Measurements from ENCODE around the gene DENND1C. TPM values are rescaled to one million over a fixed set of nuclear protein-coding genes. Genes with fewer than 3 reads are reported as not detected.

The DENND1C gene
- polyA plus RNA-seq, 2 donors = 1.8 to 3.9 TPM

- peaks cover 1 to 3% of the 10 kb centered on the region in 2 donors for H3K4me1 ChIP-seq (ENCODE audit: control insufficient read depth in 2 of 2, insufficient read depth in 2 of 2, low read length in 1 of 2)
- H3K9me3 ChIP-seq (ENCODE audit: control insufficient read depth in 2 of 2, insufficient read depth in 1 of 2, low read depth in 1 of 2, low read length in 1 of 2) = no peaks in the 10 kb centered on the region
- H3K36me3 ChIP-seq (ENCODE audit: control insufficient read depth in 2 of 2, insufficient read depth in 2 of 2, low read length in 1 of 2) = peaks cover 0 to 20% of the 10 kb centered on the region in 2 donors
- 76 to 83% methylated on average over 8 of the region's 8 CpGs for WGBS, 2 donors
- no peak overlapping the region for H3K4me3 ChIP-seq (ENCODE audit: low read depth in 1 of 2, low read length in 2 of 2)
- no peaks in the 10 kb centered on the region for H3K27me3 ChIP-seq (ENCODE audit: control insufficient read depth in 1 of 2, insufficient read depth in 2 of 2, low read length in 2 of 2)
- no peak overlapping the region for H3K27ac ChIP-seq (ENCODE audit: low read depth in 2 of 2, low read length in 1 of 2)
Measured at GRCh38 chr19:6470173-6470572, 11.4 kb downstream of the DENND1C start.

GRCh38 chr19:6467384-6467783, 14.2 kb downstream of the DENND1C start:
- no peak overlapping the region for H3K27ac ChIP-seq (ENCODE audit: low read depth in 2 of 2, low read length in 1 of 2)
- H3K4me3 ChIP-seq (ENCODE audit: low read depth in 1 of 2, low read length in 2 of 2) = no peak overlapping the region
- peaks cover 0 to 22% of the 10 kb centered on the region in 2 donors for H3K36me3 ChIP-seq (ENCODE audit: control insufficient read depth in 2 of 2, insufficient read depth in 2 of 2, low read length in 1 of 2)
- WGBS, 2 donors = 80 to 92% methylated on average over 8 of the region's 8 CpGs
- peaks cover 2 to 9% of the 10 kb centered on the region in 2 donors for H3K4me1 ChIP-seq (ENCODE audit: control insufficient read depth in 2 of 2, insufficient read depth in 2 of 2, low read length in 1 of 2)
- no peaks in the 10 kb centered on the region for H3K9me3 ChIP-seq (ENCODE audit: control insufficient read depth in 2 of 2, insufficient read depth in 1 of 2, low read depth in 1 of 2, low read length in 1 of 2)
- no peaks in the 10 kb centered on the region for H3K27me3 ChIP-seq (ENCODE audit: control insufficient read depth in 1 of 2, insufficient read depth in 2 of 2, low read length in 2 of 2)

- H3K27ac ChIP-seq (ENCODE audit: low read depth in 2 of 2, low read length in 1 of 2) = no peak overlapping the region
- 90 to 91% methylated on average over 21 of the region's 21 CpGs for WGBS, 2 donors
- no peaks in the 10 kb centered on the region for H3K9me3 ChIP-seq (ENCODE audit: control insufficient read depth in 2 of 2, insufficient read depth in 1 of 2, low read depth in 1 of 2, low read length in 1 of 2)
- H3K4me3 ChIP-seq (ENCODE audit: low read depth in 1 of 2, low read length in 2 of 2) = peak overlapping the region in 1 of 2 donors; percentile 3
- H3K4me1 ChIP-seq (ENCODE audit: control insufficient read depth in 2 of 2, insufficient read depth in 2 of 2, low read length in 1 of 2) = peaks cover 2 to 9% of the 10 kb centered on the region in 2 donors
- no peaks in the 10 kb centered on the region for H3K27me3 ChIP-seq (ENCODE audit: control insufficient read depth in 1 of 2, insufficient read depth in 2 of 2, low read length in 2 of 2)
- H3K36me3 ChIP-seq (ENCODE audit: control insufficient read depth in 2 of 2, insufficient read depth in 2 of 2, low read length in 1 of 2) = peaks cover 0 to 22% of the 10 kb centered on the region in 2 donors
Measured at GRCh38 chr19:6466526-6467248, 14.9 kb downstream of the DENND1C start.

GRCh38 chr19:6465663-6466062, 15.9 kb downstream of the DENND1C start:
- H3K27ac ChIP-seq (ENCODE audit: low read depth in 2 of 2, low read length in 1 of 2) = no peak overlapping the region
- peaks cover 2 to 9% of the 10 kb centered on the region in 2 donors for H3K4me1 ChIP-seq (ENCODE audit: control insufficient read depth in 2 of 2, insufficient read depth in 2 of 2, low read length in 1 of 2)
- H3K9me3 ChIP-seq (ENCODE audit: control insufficient read depth in 2 of 2, insufficient read depth in 1 of 2, low read depth in 1 of 2, low read length in 1 of 2) = no peaks in the 10 kb centered on the region
- whole genome bisulfite sequencing, 2 donors = 92 to 93% methylated on average over 8 of the region's 8 CpGs
- H3K4me3 ChIP-seq (ENCODE audit: low read depth in 1 of 2, low read length in 2 of 2) = peak overlapping the region in 1 of 2 donors; percentile 94
- no peaks in the 10 kb centered on the region for H3K27me3 ChIP-seq (ENCODE audit: control insufficient read depth in 1 of 2, insufficient read depth in 2 of 2, low read length in 2 of 2)
- H3K36me3 ChIP-seq (ENCODE audit: control insufficient read depth in 2 of 2, insufficient read depth in 2 of 2, low read length in 1 of 2) = peaks cover 0 to 20% of the 10 kb centered on the region in 2 donors

GRCh38 chr19:6465006-6465405, 16.6 kb downstream of the DENND1C start:
- H3K27ac ChIP-seq (ENCODE audit: low read depth in 2 of 2, low read length in 1 of 2) = no peak overlapping the region
- H3K36me3 ChIP-seq (ENCODE audit: control insufficient read depth in 2 of 2, insufficient read depth in 2 of 2, low read length in 1 of 2) = peaks cover 0 to 20% of the 10 kb centered on the region in 2 donors
- WGBS, 2 donors = 36 to 42% methylated on average over 9 of the region's 9 CpGs
- no peaks in the 10 kb centered on the region for H3K9me3 ChIP-seq (ENCODE audit: control insufficient read depth in 2 of 2, insufficient read depth in 1 of 2, low read depth in 1 of 2, low read length in 1 of 2)
- no peaks in the 10 kb centered on the region for H3K27me3 ChIP-seq (ENCODE audit: control insufficient read depth in 1 of 2, insufficient read depth in 2 of 2, low read length in 2 of 2)
- H3K4me3 ChIP-seq (ENCODE audit: low read depth in 1 of 2, low read length in 2 of 2) = peak overlapping the region; percentile 81 to 94
- H3K4me1 ChIP-seq (ENCODE audit: control insufficient read depth in 2 of 2, insufficient read depth in 2 of 2, low read length in 1 of 2) = peaks cover 2 to 9% of the 10 kb centered on the region in 2 donors

GRCh38 chr19:6464070-6464873, 17.3 kb downstream of the DENND1C start, which contains the start of gene CRB3:
Gene CRB3 (plus strand): TSS chr19:6464271. CDS start chr19:6464702, 431 bp downstream.
- Histone ChIP-seq H3K9me3 (ENCODE audit: control insufficient read depth in 2 of 2, insufficient read depth in 1 of 2, low read depth in 1 of 2, low read length in 1 of 2) (no peaks in the 10 kb centered on the region), H3K27ac (ENCODE audit: low read depth in 2 of 2, low read length in 1 of 2) (peak within 1 kb of the TSS; percentile 44 to 92), H3K36me3 (ENCODE audit: control insufficient read depth in 2 of 2, insufficient read depth in 2 of 2, low read length in 1 of 2) (peaks cover 0 to 20% of the 10 kb centered on the region in 2 donors), H3K27me3 (ENCODE audit: control insufficient read depth in 1 of 2, insufficient read depth in 2 of 2, low read length in 2 of 2) (no peaks in the 10 kb centered on the region), H3K4me3 (ENCODE audit: low read depth in 1 of 2, low read length in 2 of 2) (peak within 1 kb of the TSS; percentile 81 to 94), H3K4me1 (ENCODE audit: control insufficient read depth in 2 of 2, insufficient read depth in 2 of 2, low read length in 1 of 2) (peaks cover 2 to 9% of the 10 kb centered on the region in 2 donors)
- 5 to 7% methylated on average over 64 to 65 of the region's 65 CpGs for WGBS, 2 donors

- H3K27ac ChIP-seq (ENCODE audit: low read depth in 2 of 2, low read length in 1 of 2) = peak overlapping the region; percentile 88 to 98
- peaks cover 0 to 5% of the 10 kb centered on the region in 2 donors for H3K36me3 ChIP-seq (ENCODE audit: control insufficient read depth in 2 of 2, insufficient read depth in 2 of 2, low read length in 1 of 2)
- peak overlapping the region; percentile 66 to 82 for H3K4me3 ChIP-seq (ENCODE audit: low read depth in 1 of 2, low read length in 2 of 2)
- no peaks in the 10 kb centered on the region for H3K27me3 ChIP-seq (ENCODE audit: control insufficient read depth in 1 of 2, insufficient read depth in 2 of 2, low read length in 2 of 2)
- H3K4me1 ChIP-seq (ENCODE audit: control insufficient read depth in 2 of 2, insufficient read depth in 2 of 2, low read length in 1 of 2) = peaks cover 6 to 10% of the 10 kb centered on the region in 2 donors
- peaks cover 0 to 3% of the 10 kb centered on the region in 2 donors for H3K9me3 ChIP-seq (ENCODE audit: control insufficient read depth in 2 of 2, insufficient read depth in 1 of 2, low read depth in 1 of 2, low read length in 1 of 2)
- 1% methylated on average over 57 of the region's 57 CpGs for WGBS, 2 donors
Measured at GRCh38 chr19:6460099-6460884, 21.3 kb downstream of the DENND1C start.

- Histone ChIP-seq H3K36me3 (ENCODE audit: control insufficient read depth in 2 of 2, insufficient read depth in 2 of 2, low read length in 1 of 2) (peaks cover 3 to 8% of the 10 kb centered on the region in 2 donors), H3K27ac (ENCODE audit: low read depth in 2 of 2, low read length in 1 of 2) (peak within 1 kb of the TSS; percentile 88 to 98), H3K27me3 (ENCODE audit: control insufficient read depth in 1 of 2, insufficient read depth in 2 of 2, low read length in 2 of 2) (no peaks in the 10 kb centered on the region), H3K4me3 (ENCODE audit: low read depth in 1 of 2, low read length in 2 of 2) (peak within 1 kb of the TSS; percentile 66 to 82), H3K9me3 (ENCODE audit: control insufficient read depth in 2 of 2, insufficient read depth in 1 of 2, low read depth in 1 of 2, low read length in 1 of 2) (peaks cover 0 to 4% of the 10 kb centered on the region in 2 donors), H3K4me1 (ENCODE audit: control insufficient read depth in 2 of 2, insufficient read depth in 2 of 2, low read length in 1 of 2) (peaks cover 6 to 8% of the 10 kb centered on the region in 2 donors)
- WGBS, 2 donors = 2 to 5% methylated on average over 43 to 70 of the region's 70 CpGs
Measured at GRCh38 chr19:6459262-6460098, 22.1 kb downstream of the DENND1C start, which contains the start of gene SLC25A23. Gene SLC25A23 (minus strand): TSS chr19:6459792. CDS start chr19:6459628, 164 bp downstream.

All from esophagus (tissue), 2 donors.